Skeletal muscle tissue (tissue), 4 donors: Measurements from ENCODE around the gene FBRSL1. TPM values are rescaled to one million over a fixed set of nuclear protein-coding genes. Genes with fewer than 3 reads are reported as not detected.
"Not testable (repeated sequence)": the region's sequence is repeated elsewhere in the genome, so short reads cannot be mapped to it uniquely, and the experiment has no call there.

ENCODE experiments used
- H3K27ac ChIP-seq: one replicate; pipeline ENCODE4 v1.7.0; 2013; ENCODE audit warnings: mild to moderate bottlenecking, low read depth, low read length, inconsistent platforms
- H3K27me3 ChIP-seq, 3 donors: one replicate each; pipeline ENCODE4 v1.7.0; 2013; ENCODE audit warnings: low read length in 3 of 3; ENCODE audit not compliant: control insufficient read depth in 3 of 3, insufficient read depth in 3 of 3
- H3K36me3 ChIP-seq, 3 donors: one replicate each; pipeline ENCODE4 v1.7.0; 2013; ENCODE audit warnings: low read length in 3 of 3; ENCODE audit not compliant: control insufficient read depth in 3 of 3, insufficient read depth in 3 of 3
- H3K4me1 ChIP-seq, 3 donors: one replicate each; pipeline ENCODE4 v1.7.0; 2013; ENCODE audit warnings: low read length in 3 of 3, mild to moderate bottlenecking in 3 of 3; ENCODE audit not compliant: control insufficient read depth in 3 of 3, insufficient read depth in 3 of 3
- H3K4me3 ChIP-seq, 3 donors: one replicate each; pipeline ENCODE4 v1.7.0; 2013; ENCODE audit warnings: low read length in 3 of 3
- H3K9ac ChIP-seq, 3 donors: one replicate each; pipeline ENCODE4 v1.7.0; 2013; ENCODE audit warnings: low read length in 3 of 3, mild to moderate bottlenecking in 3 of 3, moderate library complexity in 2 of 3, low read depth in 1 of 3
- H3K9me3 ChIP-seq, 3 donors: one replicate each; pipeline ENCODE4 v1.7.0; 2013; ENCODE audit warnings: low read length in 3 of 3; ENCODE audit not compliant: control insufficient read depth in 3 of 3
- total RNA-seq: library from RNA; depleted of rRNA; stranded (reverse); fragments of >200 nt; gene quantifications from one replicate; pipeline ENCODE4 v1.2.3, GENCODE V29; 2014
- donor health status: Osteomylitis.

Gene FBRSL1
- total RNA-seq, 1 donor from 2014 or later: 6.8 TPM

DNA sequence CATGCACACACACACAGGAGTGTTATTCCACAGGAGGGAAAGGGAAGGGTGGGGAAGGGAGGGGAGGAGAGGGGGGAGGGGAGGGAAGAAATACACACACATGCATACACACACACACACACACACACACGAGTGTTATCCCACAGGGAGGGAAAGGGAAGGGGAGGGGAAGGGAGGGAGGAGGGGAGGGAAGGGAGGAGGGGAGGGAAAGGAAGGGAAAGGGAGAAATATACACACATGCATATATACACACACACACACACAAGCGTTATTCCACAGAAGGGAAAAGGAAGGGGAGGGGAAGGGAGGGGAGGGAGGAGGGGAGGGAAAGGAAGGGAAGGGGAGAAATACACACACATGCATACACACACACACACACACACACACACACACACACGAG is 19.6 kb upstream of the FBRSL1 start:
- H3K9me3 ChIP-seq: no peaks in the 10 kb centered on the region
- no peaks in the 10 kb centered on the region for H3K36me3 ChIP-seq
- H3K9ac ChIP-seq: no peak overlapping the region
- H3K27ac ChIP-seq: no peak overlapping the region
- no peak overlapping the region for H3K4me3 ChIP-seq
- no peaks in the 10 kb centered on the region for H3K4me1 ChIP-seq
- peaks cover 25 to 40% (median 36%) of the 10 kb centered on the region in 3 donors for H3K27me3 ChIP-seq

DNA sequence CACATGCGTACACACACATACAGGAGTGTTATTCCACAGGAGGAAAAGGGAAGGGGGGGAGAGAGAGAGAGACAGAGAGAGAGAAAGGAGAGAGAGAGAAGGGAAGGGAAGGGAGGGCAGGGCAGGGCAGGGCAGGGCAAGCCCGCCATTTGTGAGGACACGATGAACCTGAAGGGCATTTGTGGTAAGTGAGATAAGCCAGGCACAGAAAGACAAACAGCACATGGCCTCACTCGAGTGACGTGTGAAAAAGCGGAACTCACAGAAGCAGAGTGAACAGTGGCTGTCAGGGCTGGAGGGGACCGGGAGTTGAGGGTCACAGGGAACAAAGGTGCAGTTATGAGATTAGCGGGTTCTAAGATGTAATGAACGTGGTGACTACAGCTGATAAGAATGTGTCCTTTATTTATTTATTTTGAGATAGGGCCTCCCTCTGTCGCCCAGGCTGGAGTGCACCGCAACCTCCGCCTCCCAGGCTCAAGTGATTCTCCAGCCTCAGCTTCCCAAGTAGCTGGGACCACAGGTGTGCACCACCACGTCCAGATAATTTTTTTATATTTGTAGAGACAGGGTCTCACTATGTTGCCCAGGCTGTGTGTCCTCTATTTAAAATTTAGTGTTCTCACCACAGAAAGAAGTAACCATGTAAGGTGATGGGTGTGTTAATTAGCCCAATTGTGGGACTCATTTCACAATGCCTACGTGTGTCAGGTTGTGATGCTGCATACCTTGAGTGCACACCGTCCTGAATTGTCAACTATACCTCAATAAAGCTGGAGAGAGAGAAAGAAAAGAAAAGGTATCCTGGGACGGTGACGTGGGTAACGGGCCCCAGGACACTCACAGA is 18.7 kb upstream of the FBRSL1 start:
- Histone ChIP-seq H3K36me3 (no peaks in the 10 kb centered on the region), H3K27ac (no peak overlapping the region), H3K9me3 (no peaks in the 10 kb centered on the region), H3K9ac (no peak overlapping the region), H3K27me3 (peaks cover 20 to 32% (median 28%) of the 10 kb centered on the region in 3 donors), H3K4me3 (no peak overlapping the region), H3K4me1 (no peaks in the 10 kb centered on the region)

DNA sequence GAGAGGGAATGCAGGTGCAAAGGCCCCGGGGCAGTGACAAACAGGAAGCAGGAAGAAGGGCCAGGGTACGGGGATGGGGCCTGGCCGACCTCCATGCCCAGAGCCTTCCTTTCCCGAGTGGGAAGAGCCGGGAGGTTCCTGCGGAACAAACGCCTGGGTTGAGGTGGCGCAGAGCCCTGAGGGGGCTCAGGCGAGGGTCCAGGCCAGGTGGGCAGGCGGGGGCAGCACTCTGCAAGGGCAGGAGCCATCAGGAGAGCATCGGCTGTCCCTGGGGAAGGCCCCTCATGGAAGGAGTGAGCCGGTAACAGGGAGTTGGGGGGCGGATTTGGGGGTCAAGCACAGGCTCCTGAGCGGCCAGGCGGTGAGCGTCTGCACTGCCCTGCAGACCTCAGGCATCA is 18.1 kb upstream of the FBRSL1 start:
- Histone ChIP-seq H3K27ac (no peak overlapping the region), H3K4me3 (no peak overlapping the region), H3K9ac (no peak overlapping the region), H3K36me3 (no peaks in the 10 kb centered on the region), H3K27me3 (peaks cover 15 to 26% (median 22%) of the 10 kb centered on the region in 3 donors), H3K9me3 (no peaks in the 10 kb centered on the region), H3K4me1 (no peaks in the 10 kb centered on the region)

DNA sequence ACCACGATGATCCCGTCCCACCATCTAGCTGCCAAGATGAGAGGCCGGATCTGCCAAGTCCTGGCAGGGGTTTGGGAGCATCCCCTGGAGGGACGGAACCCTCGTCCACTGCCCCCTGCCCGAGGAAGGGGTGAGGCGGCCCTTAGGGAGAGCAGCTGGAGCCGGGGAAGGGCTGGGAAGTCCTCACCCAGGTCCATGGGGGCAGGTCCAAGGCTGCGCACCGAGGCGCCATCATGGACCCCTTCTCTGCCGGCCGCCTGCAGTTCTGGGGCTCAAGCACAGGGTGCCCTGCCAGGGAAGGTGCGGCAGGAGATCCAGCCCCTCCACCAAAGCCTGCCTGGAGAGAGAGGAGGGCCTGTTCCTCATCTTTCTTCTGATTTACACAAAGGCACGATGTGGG is 17.6 kb upstream of the FBRSL1 start:
- Histone ChIP-seq H3K9me3 (no peaks in the 10 kb centered on the region), H3K27ac (no peak overlapping the region), H3K4me1 (no peaks in the 10 kb centered on the region), H3K4me3 (no peak overlapping the region), H3K9ac (no peak overlapping the region), H3K27me3 (peaks cover 14 to 20% (median 16%) of the 10 kb centered on the region in 3 donors), H3K36me3 (no peaks in the 10 kb centered on the region)

DNA sequence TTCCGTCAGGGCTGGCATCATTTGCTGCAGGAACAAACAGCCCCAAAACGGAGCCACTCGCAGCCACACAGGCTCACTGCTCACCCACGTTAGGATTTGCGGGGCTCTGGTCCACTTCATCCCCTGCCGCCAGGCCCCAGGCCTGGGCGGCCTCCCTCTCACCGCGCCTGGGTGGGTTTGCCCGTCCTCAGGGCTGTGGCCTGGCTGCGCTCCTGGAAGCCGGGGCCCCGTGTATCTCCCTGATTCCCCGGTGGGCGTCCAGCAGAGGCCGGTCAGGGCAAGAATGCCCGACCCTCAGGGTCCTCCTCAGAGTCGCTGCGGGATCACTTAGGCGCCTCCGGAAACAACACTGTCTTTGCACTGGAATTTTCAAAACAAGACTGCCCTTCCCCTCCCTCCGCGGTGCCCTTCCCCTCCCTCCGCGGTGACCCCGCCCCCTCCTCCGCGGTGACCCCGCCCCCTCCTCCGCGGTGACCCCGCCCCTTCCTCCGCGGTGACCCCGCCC is 15.7 kb upstream of the FBRSL1 start:
- Histone ChIP-seq H3K9me3 (no peaks in the 10 kb centered on the region), H3K9ac (no peak overlapping the region), H3K27ac (no peak overlapping the region), H3K36me3 (no peaks in the 10 kb centered on the region), H3K27me3 (peaks cover 7 to 13% (median 11%) of the 10 kb centered on the region in 3 donors), H3K4me1 (no peaks in the 10 kb centered on the region), H3K4me3 (peak overlapping the region in 1 of 3 donors; percentile 36)

DNA sequence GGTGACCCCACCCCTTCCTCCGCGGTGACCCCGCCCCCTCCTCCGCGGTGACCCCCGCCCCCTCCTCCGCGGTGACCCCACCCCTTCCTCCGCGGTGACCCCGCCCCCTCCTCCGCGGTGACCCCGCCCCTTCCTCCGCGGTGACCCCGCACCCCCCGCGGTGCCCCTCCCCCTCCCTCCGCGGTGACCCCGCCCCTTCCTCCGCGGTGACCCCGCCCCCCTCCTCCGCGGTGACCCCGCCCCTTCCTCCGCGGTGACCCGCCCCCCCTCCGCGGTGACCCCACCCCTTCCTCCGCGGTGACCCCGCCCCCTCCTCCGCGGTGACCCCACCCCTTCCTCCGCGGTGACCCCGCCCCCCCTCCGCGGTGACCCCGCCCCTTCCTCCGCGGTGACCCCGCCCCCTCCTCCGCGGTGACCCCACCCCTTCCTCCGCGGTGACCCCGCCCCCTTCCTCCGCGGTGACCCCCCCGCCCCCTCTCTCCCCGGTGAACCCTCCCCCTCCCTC is 15.1 kb upstream of the FBRSL1 start:
- H3K27ac ChIP-seq, H3K9ac ChIP-seq, H3K36me3 ChIP-seq, H3K9me3 ChIP-seq, H3K4me1 ChIP-seq, H3K4me3 ChIP-seq: not testable (repeated sequence)
- peaks cover 7 to 16% (median 14%) of the 10 kb centered on the region in 3 donors for H3K27me3 ChIP-seq

DNA sequence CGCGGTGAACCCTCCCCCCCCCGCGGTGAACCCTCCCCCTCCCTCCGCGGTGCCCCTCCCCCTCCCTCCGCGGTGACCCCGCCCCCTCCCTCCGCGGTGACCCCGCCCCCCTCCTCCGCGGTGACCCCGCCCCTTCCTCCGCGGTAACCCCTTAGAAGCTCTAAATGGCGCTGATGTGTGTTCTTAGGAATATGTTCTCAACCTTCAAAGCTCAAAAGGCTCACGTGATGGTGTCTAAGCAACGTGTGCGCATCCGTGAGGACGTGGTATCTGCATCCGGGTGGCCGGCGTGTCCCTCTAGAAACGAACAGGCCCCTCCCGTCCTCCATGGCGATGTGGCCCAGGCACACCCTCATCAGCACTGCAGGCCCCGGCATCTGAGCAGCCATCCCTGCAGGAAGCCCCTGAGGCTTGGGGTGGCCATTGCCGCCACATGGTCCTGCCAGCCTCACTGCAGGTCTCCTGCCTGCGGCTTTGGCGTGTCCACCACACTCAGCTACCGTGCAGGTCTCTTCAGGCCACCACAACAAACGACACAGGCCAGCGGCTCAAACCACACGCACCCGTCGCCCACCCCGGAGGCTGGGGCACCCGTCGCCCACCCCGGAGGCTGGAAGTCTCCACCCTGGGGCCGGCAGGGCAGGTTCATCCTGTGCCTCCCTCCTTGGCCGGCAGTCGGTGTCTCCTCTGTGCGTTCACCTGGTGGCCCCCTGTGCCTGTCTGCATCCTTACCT is 14.5 kb upstream of the FBRSL1 start:
- Histone ChIP-seq H3K4me3 (no peak overlapping the region), H3K4me1 (no peaks in the 10 kb centered on the region), H3K27ac (no peak overlapping the region), H3K27me3 (peaks cover 7 to 22% (median 20%) of the 10 kb centered on the region in 3 donors), H3K36me3 (no peaks in the 10 kb centered on the region), H3K9me3 (no peaks in the 10 kb centered on the region), H3K9ac (no peak overlapping the region)

DNA sequence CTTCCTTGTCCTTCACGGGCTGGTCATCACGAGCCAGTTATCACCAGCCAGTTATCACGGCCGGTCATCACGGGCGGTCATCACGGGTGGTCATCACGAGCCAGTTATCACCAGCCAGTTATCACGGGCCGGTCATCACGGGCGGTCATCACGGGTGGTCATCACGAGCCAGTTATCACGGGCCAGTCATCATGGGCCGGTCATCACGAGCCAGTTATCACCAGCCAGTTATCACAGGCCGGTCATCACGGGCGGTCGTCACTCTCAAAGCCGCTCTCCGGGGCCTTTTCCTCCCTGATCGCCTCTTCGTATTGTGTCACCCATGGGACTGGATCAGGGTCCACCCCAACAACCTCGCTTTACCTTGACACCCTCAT is 13.9 kb upstream of the FBRSL1 start:
- Histone ChIP-seq H3K36me3 (no peaks in the 10 kb centered on the region), H3K27me3 (peaks cover 7 to 22% (median 19%) of the 10 kb centered on the region in 3 donors), H3K9ac (no peak overlapping the region), H3K4me1 (no peaks in the 10 kb centered on the region), H3K27ac (no peak overlapping the region), H3K4me3 (no peak overlapping the region), H3K9me3 (no peaks in the 10 kb centered on the region)

DNA sequence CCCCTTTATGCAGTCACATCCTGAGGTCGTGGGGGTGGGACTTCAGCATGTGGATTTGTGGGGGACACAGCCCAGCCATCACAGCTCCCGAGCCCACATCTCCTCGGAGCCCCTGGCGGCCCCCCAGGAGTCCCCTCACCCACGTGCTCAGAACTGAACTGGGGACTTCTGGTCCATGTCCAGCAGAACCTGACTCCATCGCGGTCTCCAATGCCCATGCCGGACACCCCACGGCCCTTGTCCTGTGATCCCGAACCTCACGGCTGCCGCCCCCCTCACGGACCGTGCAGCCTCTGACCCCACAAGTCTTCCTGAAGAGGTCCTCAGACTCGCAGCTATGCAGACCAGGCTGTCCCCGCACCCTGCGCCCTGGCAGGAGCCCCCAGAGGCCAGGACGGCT is 13.5 kb upstream of the FBRSL1 start:
- Histone ChIP-seq H3K27ac (no peak overlapping the region), H3K4me1 (no peaks in the 10 kb centered on the region), H3K9me3 (no peaks in the 10 kb centered on the region), H3K4me3 (no peak overlapping the region), H3K9ac (no peak overlapping the region), H3K36me3 (no peaks in the 10 kb centered on the region), H3K27me3 (peaks cover 7 to 18% (median 17%) of the 10 kb centered on the region in 3 donors)
